ENCODE measurements around the gene PIGR.

PIGR gene, protein sequence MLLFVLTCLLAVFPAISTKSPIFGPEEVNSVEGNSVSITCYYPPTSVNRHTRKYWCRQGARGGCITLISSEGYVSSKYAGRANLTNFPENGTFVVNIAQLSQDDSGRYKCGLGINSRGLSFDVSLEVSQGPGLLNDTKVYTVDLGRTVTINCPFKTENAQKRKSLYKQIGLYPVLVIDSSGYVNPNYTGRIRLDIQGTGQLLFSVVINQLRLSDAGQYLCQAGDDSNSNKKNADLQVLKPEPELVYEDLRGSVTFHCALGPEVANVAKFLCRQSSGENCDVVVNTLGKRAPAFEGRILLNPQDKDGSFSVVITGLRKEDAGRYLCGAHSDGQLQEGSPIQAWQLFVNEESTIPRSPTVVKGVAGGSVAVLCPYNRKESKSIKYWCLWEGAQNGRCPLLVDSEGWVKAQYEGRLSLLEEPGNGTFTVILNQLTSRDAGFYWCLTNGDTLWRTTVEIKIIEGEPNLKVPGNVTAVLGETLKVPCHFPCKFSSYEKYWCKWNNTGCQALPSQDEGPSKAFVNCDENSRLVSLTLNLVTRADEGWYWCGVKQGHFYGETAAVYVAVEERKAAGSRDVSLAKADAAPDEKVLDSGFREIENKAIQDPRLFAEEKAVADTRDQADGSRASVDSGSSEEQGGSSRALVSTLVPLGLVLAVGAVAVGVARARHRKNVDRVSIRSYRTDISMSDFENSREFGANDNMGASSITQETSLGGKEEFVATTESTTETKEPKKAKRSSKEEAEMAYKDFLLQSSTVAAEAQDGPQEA

DNA sequence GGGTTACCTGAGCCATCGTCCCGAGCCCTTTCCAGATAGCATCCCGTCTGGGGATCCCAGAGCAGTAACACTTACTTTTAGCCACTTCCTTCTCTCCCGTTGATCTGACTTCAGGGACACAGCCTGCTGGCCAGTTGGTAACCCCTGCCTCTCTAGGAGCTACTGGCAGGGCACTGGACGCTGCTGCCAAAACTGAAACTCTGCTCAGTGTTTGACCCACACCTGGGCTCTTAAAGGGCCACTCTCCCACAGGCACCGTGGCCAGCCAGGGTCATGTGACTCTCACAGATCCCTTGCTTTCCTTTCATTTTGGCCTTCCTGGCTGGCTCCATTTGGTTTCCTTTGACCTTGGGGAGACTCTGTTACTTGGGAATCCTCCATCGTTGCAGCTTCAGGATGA, at the start of gene PIGR:
PIGR (minus strand) TSS at position 206 of the 400 bp plus-strand sequence. CDS start 5,935 bp downstream, outside the sequence.
- no peak for DNase-seq

DNA sequence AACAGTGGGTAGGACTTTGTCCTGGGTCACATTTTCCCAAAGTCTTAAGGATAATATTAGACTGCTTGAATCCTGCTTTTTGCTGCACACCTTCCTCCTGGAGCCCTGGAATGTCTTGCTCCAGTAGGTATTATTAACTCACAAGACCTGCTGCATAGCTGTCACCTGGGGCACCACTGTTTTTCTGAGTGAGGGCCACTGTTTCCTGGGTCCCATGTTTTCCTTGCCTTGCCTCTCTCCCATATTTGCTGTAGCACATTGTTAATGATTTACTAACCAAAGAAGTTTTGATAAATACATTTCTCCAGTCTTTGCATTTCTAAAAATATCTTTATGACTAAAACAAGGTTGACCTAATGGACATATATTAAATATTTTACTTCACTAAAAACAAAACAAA, 46.5 kb upstream of the PIGR start:
- no peak for DNase-seq

DNA sequence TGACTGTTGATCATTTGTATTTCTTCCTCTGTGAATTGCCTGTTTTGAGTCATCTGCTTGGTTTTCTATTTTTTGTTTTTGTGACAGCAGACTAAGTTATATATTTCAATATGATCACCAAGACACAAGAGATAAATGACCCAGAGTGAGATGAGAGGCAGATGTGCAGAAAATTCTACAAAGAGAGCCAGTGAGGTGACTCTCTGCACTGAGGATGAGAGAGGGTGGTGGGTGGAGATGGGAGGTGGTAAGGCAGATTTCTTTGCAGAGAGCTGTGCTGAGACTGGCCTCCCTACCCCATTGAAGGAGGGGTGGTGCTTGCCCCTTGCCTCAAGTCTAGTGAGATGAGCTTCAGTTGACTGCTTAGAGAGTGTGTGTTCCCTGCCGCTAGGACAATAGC, 41.6 kb upstream of the PIGR start:
- DNase-seq, result no peak

DNA sequence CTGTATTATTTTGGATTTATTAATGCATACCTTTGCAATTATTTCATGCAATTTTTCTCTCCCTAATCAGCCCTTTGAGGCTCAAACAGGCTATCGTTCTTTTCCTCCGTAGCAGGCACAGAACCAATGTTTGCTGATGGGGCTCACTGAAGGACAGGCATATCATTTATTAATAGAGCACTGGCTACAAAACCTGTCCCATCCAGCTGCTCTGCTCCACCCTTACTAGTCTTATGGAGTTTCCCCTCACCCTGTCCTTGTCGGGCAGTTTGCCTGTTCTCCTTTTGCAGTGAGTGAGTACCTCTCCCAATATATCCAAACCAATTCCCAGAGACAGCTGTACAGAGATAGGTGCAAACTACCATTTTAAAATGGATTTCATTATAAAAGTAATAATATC, 40.6 kb upstream of the PIGR start:
- no peak for DNase-seq

DNA sequence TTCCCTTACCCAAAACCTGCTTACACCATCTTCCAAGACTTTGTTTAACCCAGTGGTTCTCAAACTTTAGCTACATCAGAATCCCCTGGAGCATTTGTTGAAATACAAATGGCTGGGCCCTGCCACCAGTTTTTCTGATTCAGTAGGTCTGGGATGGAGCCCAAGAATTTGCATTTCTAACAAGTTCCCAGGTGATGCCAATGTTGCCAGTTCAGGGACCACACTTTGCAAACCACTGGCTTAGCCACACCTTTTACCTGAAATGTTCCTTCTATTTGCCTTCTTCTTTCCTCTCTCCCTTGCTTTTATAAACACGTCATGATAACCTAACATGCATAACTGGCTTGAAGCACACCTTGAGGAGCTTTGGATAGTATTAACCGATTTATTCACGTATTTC, 40.1 kb upstream of the PIGR start:
- DNase-seq, result no peak

DNA sequence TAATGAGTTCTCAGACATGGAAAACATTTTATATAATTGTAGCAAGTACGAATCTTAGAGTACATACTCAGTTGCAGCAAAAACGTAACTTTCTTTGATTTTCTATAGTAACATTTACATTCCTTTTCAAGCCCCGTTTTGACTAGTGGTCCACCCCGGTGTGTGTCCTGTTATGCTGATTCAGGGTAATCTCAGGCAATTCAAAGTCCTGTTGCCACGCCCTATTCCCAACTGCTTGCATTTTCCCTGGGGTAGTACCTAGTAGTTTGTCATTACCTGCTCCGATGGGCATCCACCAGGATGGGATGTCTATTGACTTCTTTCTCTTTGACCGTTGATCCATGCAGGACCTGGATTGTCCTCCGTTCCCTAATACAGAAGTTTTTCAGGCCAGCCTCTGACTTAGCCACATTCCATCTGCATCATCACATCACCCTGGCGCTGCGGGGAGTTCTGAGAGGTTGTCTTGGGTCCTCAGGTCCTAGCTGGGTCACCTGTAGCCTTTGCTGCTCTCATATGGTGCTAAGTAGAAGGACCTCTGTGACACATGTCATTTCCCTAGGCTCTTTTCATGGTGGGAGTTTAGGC, 39.0 kb upstream of the PIGR start:
- DNase-seq, result no peak

DNA sequence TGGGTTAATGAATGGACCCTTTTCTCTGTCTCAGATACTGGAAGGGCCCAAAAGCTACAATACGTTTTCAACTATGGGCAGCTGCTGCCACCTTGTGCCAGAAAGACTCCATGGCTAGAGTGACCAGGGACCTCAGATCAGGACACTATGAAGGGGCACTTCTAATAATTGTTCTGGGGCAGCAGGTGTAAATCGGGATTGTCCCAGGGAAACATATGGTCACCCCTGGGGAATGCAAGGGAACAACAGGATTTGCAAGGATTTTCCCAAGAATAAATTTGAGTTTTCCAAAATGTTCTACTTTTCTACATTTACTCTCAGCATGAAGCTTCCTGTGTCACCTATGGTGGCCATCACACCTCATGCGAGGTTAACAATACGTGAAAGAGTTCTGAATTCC, 36.0 kb upstream of the PIGR start:
- peak; percentile 75 for DNase-seq

DNA sequence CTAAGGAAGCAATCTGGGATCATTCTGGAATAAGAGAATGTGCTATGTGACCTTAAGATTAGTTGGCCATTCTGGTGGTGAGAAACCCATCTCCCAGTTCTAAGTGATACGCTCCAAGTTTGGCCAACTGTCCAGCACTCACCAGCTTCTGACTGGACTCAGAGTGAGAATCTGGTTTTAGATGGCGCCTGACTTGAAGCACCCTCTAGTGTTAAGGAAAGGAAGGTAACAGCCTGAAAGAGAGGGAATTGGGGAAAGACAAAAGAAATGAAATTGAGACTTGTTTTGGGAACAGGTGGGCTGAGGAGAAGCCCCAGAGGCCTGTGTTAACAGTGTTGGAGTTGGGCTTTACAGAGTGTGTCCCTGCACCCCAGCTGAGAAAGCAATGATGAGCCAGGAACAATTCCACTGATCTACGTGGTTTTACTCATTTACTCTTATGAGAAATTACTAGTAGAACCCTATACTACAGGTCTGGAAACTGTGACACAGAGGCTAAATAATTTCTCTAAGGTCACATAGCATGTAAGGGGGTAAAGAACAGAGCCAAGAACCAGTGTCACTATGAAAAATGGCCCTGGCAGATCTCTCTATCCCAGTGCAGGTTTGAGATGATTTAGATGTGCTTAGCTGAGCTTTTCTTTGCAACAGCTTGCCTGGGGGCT, 33.2 kb upstream of the PIGR start:
- no peak for DNase-seq

DNA sequence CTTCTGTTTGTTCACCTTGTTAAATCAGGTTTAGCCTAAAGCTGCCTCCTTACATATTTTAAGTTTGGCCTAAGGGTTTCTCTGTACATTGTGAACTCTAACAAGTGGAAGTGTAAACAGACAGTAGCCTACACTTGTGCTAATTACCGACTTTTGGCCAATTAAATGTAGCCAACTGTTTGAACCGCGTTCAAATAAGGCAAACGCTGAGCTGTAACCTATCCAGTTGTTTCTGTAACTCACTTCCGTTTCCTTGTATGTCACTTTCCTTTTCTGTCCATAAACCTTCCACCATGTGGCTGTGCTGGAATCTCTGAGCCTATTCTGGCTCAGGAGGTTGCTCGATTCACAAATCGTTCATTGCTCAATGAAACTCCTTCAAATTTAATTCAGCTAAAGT, 32.0 kb upstream of the PIGR start:
- no peak for DNase-seq

DNA sequence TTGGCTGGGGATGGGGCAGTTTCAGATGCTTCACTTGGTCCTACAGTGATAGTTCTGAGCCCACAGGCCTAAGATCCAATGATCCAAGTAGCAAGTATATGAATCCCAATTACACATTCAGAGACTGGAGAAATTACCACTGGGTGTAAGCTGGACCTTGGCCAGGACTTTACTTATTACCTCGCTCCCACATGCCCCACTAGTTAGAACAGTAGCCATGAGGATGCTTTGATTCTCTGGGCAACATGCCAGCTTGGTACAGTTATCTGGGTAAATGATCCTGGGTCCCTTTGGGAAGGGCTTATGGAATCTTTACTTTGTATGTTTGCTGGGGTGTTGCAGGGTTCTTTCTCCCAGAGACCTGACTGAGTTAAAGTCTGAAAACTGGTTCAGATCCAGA, 29.0 kb upstream of the PIGR start:
- no peak for DNase-seq

DNA sequence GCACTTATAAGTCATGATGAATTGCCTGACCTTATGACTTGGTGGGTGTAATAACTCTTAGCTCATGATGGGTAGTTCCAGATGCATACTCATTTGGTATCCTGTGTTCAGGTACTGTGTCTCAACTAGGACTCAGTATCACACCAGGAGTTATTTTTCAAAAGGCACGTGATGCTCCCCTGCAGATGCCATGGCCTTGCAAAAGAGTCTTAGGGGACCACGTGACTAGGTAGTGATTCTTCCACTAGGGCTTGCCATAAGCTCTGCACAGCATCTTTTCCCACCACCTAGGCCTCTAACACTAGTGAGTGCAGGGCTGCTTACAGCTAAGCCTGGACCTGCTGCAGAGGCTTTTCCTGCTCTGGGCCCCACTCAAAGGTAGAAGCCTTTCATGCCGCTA, 27.9 kb upstream of the PIGR start:
- DNase-seq, result no peak

DNA sequence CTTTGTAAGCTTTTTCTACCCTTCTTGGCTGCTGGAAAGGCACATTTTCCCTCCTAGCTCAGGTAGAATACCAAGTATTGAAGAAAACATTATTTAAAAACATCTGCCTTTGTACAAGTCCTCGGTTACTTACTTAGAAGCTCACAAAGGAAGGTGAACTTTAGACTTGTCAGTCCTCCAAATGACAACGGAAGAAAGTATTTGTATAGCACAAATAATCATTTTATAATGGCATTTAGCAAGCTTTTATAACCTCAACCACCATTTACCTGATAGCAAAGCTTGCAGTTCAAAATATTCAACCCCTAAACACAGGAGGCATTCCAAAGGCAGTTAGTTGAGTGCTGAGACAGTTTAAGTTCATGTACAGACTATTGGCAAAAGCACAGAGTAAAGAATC, 26.5 kb upstream of the PIGR start:
- no peak for DNase-seq

DNA sequence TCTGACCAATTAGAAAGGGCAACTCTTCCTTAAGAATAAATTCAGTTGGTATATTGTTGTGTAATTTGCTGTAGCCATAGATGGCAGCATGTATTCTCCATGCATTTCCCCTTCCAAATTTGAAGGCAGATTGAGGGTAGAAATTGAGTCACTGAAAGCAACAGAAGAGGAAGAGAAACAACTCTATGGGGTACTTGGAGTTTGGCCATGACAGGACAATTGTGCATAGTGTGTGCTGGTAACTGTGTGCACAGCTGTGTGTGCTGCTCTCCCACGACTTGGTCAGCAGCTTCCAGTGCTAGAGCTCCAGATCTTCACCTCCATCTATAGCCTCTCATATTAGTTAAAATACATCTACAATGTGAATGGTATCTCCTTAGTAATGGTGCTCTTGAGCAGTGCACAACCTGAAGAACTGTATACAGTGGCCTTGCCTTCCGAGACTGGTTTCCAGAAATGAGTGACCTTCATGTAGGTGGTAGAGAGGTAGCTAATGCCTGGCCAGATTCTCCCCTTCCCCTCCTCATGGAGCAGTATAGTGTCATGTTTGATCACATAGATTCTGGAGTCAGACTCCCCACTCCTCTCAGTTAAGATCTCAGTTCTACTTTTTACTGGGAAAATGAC, 24.9 kb upstream of the PIGR start:
- DNase-seq, result no peak

DNA sequence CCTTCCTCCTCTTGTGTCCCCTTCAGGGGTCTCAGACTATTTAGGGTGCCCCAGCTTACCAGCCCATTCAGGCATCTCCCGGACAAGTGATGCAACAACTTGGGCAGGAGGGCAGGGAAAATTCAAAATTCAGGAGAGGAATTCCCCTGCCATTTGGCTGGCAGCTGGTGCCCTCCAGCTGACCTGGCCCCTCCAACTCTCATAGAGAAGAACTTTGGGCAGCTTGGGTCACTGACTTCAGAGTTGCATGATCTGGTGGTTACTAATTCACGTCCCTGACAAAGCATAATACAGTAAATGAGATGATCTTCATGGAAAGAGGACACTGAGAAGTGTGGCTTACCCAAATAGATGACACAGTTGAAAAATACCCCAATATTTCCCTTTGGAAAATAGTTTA, 24.2 kb upstream of the PIGR start, which contains the start of gene FCAMR:
FCAMR (minus strand) TSS at position 15 of the 400 bp plus-strand sequence. CDS start 335 bp downstream, outside the sequence.
- no peak for DNase-seq

DNA sequence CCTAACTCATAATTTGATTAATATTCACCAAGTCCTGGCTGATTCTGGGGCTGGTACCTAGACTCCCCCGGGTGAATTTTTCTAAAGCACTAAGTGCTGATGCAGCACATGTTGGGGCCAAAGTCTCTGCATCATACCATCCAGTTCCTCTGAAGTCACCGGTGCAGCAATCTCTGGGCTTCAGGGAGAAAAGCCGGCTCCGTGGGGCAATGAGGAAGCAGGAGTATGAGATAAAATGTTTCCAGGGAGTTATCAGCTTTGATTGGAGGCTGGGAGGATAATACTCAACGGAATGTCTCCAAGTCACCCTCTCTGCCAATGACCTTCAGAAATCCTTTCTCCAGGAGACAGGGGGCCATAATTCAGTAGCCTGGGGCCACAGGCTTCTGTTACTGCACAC, 22.8 kb upstream of the PIGR start:
- no peak for DNase-seq

DNA sequence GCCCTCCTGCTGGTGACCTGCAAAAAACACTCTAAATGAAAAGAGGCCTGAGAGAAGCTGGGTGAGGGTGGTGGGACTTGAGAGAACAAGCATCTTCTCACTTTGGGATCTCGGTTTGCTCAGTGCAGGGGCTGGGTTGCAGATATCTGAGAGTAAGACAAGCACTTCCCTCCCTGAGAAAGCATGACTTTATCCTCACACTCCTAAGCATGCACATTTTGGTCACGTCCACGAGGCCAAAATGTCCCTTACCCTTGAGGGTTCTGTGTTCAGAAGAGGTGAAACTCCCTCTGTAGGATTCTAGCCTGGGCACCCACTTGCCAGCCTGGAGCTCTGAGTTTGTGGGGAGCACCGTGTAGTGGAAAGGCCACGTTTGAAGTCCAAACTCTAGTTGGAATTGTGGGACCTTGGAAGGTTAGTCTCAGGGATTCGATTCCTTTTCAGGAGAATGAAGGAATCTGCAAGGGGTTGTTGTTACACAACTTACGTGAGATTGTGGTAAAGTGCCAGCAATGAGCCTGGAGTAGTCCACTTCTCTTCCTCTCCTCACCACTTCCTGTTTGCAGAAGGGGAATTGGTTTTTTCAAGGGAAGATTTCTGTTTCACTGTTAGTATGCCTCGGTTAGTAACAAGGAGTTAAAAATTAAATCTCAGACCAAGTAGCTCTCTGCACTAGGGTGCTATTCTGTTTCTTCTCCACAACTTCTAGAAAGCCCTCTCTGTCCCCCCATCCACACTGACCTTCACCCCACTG, 21.0 kb upstream of the PIGR start:
- DNase-seq, result no peak

DNA sequence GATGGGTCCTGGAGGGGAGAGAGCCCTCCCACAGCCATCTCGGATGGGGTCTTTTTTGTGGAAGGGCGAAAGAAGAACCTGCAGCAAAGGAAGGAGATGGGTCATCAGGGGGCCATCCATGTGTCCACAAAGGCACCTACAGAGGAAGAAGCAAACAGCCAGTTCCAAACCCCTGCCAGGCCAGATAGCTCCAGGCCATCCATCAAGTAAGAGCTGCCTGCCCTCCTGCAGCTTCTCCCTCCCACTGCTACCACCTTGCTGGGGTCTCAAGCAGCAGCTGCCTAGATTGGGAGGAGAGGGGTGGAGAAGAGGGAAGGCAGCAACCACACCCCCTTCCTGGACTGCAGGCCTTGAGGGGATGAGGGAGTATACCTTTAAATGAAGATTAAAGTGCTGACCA, 19.5 kb upstream of the PIGR start:
- DNase-seq, result no peak

DNA sequence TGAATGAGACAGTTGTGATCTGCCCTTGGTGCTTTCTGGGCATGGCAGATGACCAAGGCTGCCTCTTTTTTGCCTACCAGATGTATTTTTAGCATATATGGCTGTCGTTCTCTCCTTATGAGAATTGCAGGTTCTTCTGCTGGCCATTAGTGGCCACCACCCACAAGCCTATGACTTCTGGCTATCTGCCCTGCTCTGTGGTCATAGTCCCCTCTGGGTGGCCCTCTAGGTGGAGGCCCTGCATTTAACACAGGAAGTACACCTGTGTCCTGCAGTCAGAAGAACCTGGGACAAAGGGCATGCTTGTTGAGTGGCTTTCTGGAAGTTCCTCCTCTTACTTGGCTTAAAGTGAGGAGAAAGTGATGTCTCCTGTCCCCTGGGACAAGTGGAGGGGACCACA, 17.5 kb upstream of the PIGR start:
- no peak for DNase-seq

DNA sequence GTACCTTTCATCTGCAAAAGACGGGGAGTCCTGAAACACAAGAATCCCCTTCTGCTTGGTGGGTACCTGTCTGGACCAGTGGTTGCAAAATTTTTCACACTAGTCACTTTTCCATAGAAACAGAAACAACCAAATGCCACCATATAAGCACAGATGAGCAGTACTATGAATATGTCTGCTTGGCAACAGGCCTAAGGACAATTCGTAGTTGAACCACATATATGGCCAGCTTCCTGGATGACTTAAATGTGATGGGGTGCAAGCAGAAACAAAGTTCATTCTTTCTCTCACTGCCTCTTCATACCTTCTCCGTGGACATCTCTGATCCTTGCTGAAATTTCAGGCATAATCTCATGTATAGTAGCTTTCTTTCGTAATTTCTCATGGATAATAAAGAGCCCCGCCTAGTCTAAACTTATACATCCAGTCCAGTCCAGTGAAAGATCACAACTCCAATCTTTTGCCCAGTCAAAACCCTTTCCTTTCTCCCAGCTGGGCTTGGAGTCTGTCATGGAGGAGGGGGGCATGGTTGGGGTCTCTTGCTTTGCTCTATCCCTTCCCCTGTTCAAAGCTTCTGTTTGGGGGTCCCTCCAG, 16.9 kb upstream of the PIGR start:
- DNase-seq, result no peak

DNA sequence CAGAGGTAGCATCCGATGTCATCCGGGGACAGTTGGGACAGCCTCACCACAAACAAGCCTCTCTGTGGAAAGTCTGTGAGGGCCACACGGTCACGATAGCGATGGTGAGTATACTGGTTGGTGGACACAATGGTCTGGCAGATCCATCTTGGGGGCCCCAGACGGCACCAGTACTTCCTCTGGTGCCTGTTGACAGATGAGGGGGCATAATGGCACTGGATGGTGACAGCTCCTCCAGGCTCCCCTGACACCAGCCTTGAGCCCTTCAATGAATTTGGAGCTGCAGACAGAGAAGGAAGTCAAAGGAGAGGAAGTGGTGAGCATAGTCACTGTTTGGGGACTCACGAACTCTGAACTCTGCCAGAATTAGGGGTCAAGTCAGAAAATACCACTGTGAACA, 16.0 kb upstream of the PIGR start:
- DNase-seq, result no peak

DNA sequence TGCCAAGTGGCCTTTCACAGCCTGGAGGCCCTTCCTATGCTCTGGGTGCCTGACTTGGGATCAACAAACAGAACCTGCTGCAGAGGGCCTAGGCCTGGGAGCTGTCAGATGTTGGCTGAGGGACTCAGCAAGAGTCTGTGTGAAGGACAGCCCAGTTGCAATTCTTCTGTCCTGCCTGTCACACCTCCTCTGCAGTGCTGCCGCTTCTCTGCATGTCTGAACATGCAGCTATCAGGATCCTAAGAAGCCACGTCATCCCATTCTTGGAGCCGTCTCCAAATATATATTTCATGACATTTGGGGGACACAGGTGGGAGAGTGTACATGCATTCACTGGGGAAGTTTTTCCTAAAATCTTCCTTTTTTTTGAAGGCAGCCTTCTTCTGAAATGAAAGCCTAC, 15.4 kb upstream of the PIGR start:
- no peak for DNase-seq
